Measurements from ENCODE around the gene ATXN2L.
A peak's percentile ranks its signal among the peaks of the same experiment; 100 is the strongest.
"Not testable (repeated sequence)": the region's sequence is repeated elsewhere in the genome, so short reads cannot be mapped to it uniquely, and the experiment has no call there.

ATXN2L gene, protein sequence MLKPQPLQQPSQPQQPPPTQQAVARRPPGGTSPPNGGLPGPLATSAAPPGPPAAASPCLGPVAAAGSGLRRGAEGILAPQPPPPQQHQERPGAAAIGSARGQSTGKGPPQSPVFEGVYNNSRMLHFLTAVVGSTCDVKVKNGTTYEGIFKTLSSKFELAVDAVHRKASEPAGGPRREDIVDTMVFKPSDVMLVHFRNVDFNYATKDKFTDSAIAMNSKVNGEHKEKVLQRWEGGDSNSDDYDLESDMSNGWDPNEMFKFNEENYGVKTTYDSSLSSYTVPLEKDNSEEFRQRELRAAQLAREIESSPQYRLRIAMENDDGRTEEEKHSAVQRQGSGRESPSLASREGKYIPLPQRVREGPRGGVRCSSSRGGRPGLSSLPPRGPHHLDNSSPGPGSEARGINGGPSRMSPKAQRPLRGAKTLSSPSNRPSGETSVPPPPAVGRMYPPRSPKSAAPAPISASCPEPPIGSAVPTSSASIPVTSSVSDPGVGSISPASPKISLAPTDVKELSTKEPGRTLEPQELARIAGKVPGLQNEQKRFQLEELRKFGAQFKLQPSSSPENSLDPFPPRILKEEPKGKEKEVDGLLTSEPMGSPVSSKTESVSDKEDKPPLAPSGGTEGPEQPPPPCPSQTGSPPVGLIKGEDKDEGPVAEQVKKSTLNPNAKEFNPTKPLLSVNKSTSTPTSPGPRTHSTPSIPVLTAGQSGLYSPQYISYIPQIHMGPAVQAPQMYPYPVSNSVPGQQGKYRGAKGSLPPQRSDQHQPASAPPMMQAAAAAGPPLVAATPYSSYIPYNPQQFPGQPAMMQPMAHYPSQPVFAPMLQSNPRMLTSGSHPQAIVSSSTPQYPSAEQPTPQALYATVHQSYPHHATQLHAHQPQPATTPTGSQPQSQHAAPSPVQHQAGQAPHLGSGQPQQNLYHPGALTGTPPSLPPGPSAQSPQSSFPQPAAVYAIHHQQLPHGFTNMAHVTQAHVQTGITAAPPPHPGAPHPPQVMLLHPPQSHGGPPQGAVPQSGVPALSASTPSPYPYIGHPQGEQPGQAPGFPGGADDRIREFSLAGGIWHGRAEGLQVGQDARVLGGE

GRCh38 chr16:28822520-28823290 lies at the start of gene ATXN2L:
ATXN2L (plus strand) TSS chr16:28822999; CDS start chr16:28823260, 261 bp downstream.
- DNase-seq (ENCODE audit: low read depth, low spot score) = peak; percentile 95

- DNase-seq (ENCODE audit: low read depth, low spot score) = not testable (repeated sequence)
Measured at GRCh38 chr16:28781697-28782096, 41.1 kb upstream of the ATXN2L start.

DNA sequence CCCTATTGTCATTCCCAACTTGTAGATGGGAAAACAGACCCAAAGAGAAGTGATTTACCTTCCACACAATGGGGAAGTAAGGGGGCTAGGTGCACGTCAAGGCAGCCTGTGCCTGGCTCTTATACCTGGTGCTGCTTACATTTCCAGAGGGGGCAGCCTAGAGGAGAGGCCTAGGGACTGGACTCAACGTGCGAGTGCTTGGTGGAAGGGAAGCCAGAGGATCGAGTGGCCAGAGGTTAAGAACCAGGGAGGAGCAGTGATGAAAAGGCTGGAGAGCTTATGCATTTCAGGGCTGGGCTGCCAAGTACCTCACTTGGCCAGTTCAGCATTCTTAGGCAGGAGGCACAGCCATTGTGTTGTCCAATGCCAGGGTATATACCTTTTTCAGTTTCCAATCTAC lies 40.4 kb upstream of the ATXN2L start:
- not testable (repeated sequence) for DNase-seq (ENCODE audit: low read depth, low spot score)

DNA sequence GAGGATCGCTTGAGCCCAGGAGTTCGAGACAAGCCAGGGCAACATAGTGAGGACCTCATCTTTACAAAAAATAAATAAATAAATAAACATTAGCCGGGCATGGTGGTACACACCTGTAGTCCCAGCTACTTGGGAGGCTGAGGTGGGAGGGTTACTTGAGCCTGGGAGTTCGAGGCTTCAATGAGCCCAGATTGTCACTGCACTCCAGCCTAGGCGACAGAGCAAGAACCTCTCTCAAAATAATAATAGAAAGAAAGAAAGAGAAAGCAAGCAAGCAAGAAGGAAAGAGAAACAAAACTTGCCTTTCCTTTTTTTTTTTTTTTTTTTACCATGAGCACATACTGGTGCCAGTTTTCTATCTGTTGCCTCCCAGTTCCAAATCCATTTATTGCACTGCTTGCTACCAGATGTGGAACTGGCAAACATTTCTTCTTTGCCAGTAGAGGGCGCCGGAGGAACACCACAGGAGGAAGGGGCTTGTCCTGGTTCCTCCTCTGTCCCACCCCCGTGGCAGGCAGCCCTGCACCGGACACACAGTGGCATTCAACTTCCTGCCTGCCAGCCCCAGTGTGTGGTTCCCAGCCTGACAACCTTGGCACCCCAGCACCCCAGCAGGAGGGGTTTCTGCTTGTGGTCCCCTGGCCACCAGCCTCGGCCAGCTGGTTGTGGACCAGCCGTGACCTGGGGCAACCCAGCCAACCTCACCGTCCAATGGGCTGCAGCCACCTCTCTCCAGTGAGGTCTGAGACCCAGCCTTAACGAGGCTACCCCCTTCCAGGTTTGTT lies 20.4 kb upstream of the ATXN2L start:
- peak; percentile 61 for DNase-seq (ENCODE audit: low read depth, low spot score)

DNA sequence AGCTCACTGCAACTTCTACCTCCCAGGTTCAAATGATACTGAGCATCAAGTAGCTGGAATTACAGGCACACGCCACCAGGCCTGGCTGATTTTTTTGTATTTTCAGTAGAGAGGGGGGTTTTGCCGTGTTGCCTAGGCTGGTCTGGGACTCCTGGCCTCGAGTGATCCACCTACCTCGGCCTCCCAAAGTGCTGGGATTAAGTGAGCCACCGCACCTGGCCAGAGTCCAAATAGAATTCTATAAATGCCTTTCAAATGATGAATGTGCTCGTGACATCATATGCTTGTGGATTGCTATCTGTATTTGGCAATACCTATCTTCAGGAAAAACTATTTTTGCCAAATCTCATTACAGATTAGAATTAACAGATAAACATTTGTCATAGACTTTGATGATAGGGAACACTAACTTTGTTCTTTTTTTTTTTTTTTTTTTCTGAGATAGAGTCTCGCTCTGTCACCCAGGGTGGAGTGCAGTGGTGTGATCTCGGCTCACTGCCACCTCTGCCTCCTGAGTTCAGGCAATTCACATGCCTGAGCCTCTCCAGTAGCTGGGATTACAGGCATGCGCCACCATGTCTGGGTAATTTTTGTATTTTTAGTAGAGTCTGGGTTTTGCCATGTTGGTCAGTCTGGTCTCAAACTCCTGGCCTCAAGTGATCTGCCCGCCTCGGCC lies 15.2 kb upstream of the ATXN2L start:
- not testable (repeated sequence) for DNase-seq (ENCODE audit: low read depth, low spot score)

- DNase-seq (ENCODE audit: low read depth, low spot score) = no peak
Measured at GRCh38 chr16:28820016-28820415, 2.8 kb upstream of the ATXN2L start.

GRCh38 chr16:28820546-28820945 lies 2.3 kb upstream of the ATXN2L start:
- DNase-seq (ENCODE audit: low read depth, low spot score) = not testable (repeated sequence)

GRCh38 chr16:28821874-28822519 lies 802 bp upstream of the ATXN2L start:
- no peak for DNase-seq (ENCODE audit: low read depth, low spot score)

DNA sequence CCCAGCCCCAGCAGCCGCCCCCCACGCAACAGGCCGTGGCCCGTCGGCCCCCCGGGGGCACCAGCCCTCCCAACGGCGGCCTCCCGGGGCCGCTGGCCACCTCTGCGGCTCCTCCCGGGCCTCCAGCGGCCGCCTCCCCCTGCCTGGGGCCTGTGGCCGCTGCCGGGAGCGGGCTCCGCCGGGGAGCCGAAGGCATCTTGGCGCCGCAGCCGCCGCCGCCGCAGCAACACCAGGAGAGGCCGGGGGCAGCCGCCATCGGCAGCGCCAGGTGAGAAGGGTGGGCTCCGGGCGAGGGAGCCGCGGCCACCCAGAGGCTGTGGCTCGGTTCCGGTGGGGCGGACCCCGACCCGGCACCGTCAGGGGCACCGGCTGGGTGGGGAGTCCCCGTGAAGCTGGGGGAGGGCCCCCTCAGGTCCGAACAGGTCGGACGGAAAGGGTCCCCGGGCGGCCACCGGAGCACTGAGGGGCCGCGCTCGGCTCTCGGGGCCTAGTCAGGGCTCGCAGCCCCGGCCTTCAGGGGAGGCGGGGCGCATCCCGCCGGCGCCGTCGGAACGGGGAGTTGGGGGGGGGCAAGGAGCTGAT lies 583 bp downstream of the ATXN2L start:
- no peak for DNase-seq (ENCODE audit: low read depth, low spot score)

GRCh38 chr16:28823873-28824716 lies 1.3 kb downstream of the ATXN2L start:
- peak; percentile 93 for DNase-seq (ENCODE audit: low read depth, low spot score)

- DNase-seq (ENCODE audit: low read depth, low spot score) = no peak
Measured at GRCh38 chr16:28824717-28824973, 1.8 kb downstream of the ATXN2L start.

- DNase-seq (ENCODE audit: low read depth, low spot score) = no peak
Measured at GRCh38 chr16:28826141-28826540, 3.3 kb downstream of the ATXN2L start.

GRCh38 chr16:28829747-28830146 lies 6.9 kb downstream of the ATXN2L start:
- DNase-seq (ENCODE audit: low read depth, low spot score) = no peak

- no peak for DNase-seq (ENCODE audit: low read depth, low spot score)
Measured at GRCh38 chr16:28830531-28830930, 7.7 kb downstream of the ATXN2L start.

DNA sequence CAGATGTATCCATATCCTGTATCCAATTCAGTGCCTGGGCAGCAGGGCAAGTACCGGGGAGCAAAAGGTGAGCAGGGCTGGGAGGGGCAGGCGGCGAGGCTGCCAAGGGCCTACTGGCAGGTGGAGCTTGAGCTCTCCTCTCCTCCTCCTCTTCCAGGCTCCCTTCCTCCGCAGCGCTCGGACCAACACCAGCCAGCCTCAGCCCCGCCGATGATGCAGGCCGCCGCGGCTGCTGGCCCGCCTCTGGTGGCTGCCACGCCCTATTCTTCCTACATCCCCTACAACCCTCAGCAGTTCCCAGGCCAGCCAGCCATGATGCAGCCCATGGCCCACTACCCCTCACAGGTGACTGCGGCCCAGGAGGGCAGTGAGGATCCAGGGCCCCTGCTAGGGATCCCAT lies 11.6 kb downstream of the ATXN2L start:
- no peak for DNase-seq (ENCODE audit: low read depth, low spot score)

GRCh38 chr16:28834873-28835863 lies 12.4 kb downstream of the ATXN2L start:
- DNase-seq (ENCODE audit: low read depth, low spot score) = no peak
